HG02870 (cell line): ENCODE data around the gene NRCAM.
A peak's percentile ranks its signal among the peaks of the same experiment; 100 is the strongest.

Experiments used
- ATAC-seq: cut with Tn5 transposase; IDR thresholded peaks from one replicate; pipeline ENCODE4 v1.9.1; 2021; ENCODE audit warnings: mild to moderate bottlenecking, moderate library complexity; ENCODE audit not compliant: unreplicated experiment

The NRCAM gene

DNA sequence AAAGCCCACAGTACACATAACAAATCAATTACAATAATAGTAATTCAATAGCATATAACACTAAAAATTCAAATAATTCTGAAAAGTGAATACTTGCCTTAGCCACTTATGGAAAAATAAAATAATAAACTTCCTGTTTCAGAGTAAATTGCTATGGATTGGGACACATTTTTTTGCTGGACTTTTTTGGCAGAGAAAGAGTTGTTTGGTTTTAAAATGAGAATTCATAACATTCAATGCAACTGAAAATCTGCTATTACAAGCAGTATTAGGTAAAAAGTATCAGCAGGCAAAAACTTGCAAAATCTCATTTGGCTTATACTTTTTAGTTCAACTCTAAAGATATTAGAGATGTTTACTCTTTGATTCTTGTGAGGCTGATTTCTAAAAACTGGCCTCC lies 141.7 kb downstream of the NRCAM start:
- no peak for ATAC-seq

DNA sequence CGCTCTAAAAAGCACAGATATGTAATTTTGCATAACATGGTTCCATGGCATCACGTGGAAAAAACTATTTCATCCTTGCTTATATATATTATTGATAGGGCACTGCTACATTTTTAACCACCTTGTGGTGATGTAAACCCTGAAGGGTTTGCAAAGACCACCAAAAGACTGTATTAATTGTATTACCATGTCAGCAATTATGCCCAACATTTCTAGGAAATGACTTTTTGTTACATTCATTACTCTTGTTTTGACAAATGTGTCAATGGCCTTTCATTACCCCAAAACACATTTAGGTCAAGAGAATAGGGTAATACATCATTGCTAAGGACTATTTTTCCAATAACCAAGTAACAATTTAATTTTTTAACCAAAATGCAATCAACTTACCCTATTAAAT lies 142.2 kb downstream of the NRCAM start:
- no peak for ATAC-seq

DNA sequence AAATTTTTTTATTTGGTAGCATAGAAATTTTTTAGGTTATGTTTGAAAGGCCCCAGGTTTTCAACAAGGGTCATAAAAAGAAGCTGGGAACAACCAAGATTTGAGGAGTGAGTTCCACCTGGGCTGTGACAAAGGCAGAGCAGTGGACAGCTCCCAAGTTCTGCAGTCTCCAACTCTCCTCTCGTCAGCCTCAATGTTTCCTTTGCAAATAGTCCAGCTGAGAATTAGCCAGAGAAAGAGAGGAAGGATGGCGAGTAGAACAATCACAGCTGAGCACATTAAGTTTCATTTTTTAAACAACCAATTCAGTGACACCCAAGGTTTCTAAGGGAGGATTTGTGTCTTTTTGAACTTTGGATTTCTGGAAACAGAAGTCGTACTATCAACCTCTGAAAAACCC lies 143.2 kb downstream of the NRCAM start:
- ATAC-seq, result no peak

DNA sequence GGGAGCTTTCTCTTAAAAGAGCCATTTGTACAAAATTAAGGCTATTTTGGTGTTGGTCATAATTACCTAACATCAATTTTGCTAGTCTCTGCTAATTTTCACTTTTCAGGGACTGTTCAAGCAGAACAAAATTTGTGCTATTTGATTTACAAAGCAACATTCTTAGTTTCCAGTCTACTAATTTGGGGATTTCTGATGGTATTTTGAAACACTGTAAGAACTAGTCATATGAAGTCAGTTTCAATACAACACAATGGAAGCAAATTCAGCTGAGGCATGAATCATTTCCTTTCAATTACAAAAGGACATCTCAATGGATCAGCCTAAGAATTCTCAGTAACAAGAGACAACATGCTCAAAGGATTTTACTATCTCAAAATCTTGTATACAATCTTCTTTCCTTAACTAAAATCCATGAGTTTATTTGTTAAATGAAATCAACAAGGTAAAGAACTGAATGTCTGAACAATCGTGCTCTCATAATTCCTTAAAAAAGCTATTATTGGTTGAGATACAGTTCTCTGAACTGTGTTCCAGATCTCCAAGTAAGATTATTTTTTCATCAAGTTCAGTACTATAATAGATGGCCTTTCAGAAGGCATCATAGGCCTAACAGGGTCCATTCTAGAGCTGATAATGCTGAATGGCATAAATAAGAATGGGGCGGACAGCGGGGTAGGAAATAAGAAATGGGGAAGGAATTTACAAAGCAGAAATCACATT lies 144.6 kb downstream of the NRCAM start:
- ATAC-seq, result peak; percentile 64

DNA sequence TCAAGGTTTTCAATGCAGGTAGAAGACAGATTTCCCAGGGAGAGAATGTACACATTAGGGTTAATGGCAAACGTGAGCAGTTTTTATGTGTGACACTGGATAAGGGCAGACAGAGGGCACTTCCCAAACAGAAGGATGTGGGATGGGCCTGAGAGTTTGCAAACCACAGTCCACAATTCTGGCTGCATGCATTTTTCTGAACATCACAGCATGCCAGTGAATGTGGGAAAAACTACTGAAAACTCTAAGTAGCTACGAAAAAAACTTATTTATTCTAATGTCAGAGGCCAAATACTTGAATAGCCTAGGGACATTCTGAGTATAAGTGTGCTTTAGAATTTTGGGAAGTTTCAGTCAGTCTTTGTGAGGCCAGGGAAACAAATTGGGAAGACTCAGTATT lies 145.9 kb downstream of the NRCAM start:
- no peak for ATAC-seq

DNA sequence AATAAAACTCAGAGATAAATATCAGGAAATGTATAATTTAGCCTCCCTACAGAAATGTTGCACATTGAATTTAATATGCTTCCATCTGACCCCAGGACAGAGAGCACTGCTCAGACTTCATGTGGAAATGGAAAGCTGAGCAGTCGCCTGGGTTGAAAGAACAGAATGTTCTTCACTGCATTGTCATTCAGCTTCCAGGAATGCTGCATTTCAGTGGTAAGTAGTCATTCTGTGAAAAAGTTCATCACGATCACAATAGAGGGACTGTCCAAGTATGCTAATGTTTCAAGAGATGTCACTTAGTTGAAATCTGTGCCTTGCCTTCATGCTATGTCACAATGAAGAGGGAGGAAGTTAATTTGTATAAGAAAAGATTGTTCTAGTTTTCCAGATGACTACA lies 147.3 kb downstream of the NRCAM start:
- peak; percentile 76 for ATAC-seq

DNA sequence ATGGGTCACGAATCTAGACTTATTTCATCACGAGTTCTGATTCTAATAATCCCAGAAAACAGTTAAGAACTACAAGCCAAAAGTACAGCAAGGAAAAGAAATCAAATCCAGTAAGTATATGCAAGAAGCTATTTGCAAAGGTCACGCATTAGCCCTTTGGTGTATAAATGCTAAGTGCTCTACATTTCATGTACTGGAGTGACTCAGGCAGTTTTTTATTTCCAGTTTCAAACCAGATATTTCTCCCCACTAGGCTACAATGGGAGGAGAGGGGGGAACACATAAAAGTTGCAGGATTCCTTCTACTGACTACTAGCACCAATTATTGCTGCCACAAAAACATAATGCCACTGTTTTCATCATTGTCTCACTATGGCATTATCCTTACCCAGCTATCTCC lies 148.0 kb downstream of the NRCAM start:
- no peak for ATAC-seq

DNA sequence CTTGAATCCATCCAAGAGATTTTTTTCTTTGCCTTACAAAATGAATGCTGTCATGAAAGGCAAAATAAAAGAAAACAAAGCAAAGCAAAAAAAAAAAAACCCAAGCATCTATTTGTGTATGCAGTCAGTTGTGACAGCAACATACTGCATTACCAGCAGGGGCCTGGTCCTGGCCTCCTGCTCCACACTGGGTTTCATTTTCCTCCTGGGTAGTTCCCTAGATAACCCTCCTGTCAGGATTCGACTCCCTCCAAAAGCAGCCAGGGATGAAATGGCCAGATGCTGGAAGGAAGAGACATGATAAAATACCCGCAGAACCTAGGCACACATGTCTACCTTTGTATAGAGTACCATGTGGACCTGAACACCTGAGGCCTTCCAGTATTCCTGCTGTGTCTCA lies 148.6 kb downstream of the NRCAM start:
- no peak for ATAC-seq

DNA sequence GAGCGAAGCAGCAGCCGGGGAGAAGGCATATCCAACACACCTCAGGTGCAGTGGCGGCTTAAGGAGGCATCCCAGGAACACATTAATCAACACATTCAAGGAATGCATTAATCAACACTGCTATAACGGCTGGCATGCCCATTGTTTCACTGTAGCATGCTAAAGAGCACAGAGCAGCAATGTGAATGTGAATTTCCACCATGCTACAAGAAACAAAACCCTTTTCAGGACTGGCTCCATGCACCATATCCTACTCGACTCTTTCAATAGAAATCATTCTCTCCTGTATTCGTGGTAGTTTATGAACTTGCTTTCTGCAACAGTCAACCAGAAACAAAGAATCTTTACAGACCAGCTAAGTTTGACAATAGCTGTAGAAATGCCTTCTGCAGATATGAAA lies 149.0 kb downstream of the NRCAM start:
- ATAC-seq, result no peak

DNA sequence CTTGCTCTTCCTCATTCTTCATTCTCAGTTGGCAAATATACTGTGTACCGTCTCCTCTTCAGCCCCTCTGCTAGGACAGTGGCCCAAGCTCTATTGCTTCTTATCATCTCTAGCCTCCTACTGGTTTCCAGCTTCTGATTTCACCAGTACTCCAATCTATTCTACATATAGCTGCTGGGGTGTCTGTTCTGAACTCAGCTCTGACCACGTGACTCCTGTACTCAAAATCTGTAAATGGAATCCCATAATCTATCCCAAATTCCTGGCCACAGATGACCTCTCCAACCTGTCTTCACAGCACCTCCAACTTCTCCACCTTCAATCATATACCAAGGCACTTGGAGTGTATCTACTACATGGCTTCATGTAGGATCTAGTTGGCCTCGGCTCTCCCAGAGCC lies 152.9 kb downstream of the NRCAM start:
- ATAC-seq, result no peak

DNA sequence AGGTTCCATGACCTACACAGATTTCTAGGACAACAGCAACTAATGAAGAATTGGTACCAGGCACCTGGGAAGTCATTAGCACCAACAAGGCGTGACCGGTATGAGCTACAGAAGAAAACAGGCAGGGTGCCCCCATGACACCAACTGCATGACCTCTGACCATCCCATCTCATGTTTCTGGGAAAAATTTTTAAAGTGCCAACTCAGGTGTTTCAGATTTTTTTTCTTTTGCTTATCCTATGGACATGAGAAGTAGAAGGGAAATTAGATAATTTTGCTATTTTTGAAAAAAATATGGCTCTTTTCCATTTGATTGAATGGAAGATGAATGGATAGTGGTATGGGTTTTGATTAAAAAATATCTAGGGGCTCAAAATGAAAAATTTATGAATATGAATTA lies 154.8 kb downstream of the NRCAM start:
- ATAC-seq, result no peak

DNA sequence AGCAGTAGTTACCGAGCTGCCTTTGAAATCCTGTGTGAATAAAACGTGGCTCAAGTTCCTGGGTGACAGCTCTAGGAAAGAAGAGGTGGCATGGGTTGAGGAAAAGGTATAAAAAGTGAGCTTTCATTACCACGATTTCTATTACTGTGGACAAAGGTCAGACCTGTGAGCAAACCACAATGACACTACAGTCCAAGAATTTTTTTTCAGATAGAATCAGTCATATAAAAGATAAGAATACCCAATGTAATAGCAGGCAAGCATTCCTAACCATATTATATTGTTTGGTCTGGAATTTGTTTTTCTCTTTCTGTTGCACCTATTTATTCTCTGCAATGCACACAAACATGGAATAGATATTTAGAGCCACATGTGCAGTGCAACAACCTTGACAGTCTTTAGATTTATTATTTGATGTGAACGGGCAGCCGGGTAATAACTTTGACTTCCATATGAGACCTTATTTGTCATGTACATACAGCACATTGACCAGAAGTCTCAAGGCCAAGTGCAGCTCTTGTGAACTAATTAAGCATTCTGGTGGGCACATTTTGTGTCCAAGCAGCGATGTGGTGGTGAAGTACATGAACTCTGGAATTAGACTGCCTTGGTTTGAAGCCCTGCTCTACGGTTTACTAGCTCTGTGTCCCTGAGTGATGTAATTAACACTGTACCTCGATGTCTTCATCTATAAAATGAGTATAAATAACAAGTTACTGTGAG lies 156.8 kb downstream of the NRCAM start:
- no peak for ATAC-seq

DNA sequence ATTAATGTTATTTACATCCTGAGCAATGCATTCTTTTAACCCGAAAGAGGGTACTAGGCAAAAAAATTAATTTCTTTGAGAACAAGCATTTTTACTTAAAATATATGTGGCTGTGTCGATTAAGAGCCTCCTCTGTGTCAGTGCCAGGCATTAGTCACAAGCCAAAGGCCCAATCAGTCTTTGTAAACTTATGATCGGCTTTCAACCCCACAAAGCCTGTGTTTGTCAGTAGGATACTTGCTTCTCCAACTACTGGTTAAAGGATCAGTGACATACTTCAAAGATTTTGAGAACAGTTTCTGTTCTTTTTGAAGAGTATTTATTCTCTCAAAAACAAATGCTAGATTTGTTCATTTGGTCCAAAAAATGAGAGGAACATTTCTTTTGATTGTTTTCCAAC lies 159.3 kb downstream of the NRCAM start:
- ATAC-seq, result no peak

DNA sequence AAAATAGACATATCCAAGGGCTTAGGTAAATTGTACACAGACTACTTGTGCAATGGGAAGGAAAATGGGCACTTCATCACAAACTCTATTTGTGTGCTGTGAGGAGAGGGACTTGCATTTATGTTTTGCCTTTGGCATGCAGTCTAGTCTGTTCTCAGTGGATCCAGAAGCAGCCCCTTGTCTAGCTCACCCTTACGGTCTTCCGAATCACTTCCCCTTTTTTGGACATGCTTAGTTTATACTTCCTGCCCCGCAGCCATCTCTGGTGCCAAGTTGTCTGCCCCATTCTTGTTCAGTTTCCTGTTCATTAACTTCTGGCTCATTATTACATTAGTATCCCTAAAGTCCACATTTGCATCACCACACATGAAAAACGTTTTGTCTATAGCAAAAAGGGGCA lies 161.6 kb downstream of the NRCAM start:
- peak; percentile 91 for ATAC-seq

DNA sequence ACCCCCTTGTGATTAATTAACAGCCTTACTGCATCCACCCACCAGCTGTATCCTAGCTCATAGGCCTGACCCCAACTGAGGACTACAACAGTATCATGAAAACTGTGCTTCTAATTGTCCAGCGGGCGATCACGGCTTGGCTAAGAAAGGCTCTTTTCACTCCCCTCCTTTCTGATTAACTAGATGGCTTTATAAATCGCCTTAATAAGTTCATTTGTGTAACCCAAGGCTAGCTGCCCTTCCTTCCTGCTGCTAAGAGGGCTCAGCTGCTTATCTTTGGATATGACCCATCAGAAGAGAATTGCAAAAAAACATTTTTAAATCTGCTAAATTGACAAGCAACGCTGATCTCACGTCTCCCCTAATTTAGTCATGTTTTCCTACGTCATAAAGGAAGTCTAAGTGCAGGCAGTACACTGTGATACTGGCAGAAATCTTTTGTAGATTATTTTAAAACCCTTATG lies 163.1 kb downstream of the NRCAM start:
- ATAC-seq, result no peak

DNA sequence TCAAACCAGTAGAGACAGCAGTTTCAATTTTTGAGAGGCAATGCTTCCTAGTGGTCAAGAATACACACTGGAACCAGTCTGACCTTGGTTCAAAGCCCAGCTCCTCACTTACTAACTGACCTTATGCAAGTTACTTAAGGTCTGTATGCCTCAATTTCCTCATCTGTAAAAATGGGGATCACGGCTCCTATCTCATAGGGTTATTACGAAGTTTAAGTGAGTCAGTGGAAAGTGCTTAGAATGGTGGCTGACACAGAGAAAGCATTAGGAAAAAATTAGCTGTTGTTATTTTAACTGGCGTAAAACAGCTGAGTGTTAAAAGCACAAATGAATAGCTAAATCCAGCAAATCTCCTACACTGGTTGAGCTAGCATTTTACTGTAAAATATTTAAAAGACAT lies 163.7 kb downstream of the NRCAM start:
- no peak for ATAC-seq

DNA sequence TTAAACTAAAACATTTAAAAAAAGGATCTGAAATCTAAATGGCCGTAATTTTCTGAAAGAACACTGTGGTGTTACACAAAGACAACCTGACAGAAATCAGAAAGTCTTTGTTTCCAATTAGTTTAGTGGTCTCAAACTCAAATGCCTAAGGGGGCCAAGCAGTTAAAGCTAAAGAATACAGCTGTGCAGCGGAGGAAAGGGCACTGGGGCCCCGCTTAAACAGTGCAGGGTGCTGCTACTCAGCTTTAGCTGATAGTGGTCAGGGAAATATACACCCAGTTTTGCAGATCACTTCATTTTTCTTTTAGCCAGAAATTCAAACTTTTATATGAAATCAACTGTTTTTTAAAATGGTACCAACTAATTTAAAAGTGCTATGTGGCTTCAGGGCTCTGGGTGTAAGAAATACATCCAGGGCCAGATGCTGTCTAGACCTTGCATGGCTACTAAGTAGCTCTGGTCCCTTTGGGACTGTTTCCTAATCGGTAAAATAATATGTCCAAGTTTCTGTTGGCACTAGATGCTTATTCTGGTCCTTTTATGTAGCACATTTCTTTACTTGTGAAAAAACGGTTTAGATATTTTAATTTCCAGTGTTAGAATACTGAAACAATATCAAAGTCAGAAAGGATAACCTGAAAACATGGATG lies 164.3 kb downstream of the NRCAM start:
- no peak for ATAC-seq

DNA sequence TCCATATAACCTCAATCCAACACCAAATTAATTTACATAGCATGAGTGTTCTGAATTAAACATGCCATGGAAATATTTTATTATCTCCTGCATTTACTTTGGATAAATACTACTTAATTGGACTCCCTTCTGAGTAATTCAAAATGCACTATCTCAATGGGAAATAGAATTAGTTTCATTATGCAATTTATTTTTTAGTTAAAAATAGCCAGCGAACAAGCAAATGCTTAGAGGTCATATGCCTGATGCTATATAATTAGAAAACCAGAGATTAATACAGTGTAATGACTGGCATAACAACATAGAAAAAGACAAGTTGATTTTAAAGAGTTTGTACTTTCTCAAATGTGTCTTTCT lies 165.1 kb downstream of the NRCAM start:
- ATAC-seq, result no peak

DNA sequence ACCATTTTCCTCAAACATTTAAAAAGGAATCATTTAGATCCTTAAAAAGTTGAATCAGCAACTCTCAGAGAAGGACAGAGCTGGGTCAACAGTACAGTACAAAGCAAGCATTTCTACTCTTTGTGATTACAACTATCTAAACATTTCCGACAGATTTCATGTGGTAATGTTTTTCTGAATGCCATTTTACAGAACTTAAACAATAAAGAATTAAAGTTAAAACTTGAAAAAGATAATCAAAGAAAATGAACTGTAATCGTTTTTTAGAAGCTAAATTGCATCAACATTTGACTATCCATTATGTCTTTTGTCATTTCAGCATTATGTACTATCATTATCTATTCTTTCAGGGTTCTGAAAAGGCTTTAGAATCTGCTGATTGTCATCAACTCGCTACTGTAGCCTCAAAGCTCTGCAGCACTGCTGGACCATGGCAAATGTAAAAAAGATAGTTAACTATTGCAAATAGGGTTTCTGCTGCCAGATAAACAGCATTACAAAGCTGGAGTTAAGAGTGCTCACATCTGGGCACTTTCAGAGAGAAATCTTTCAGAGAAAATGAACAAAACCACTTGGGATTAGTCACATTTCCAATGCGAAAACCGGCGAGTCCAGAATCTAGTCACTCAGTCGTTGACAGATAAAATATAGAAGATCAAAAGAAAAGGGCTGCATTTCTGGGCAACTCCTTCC lies 165.6 kb downstream of the NRCAM start:
- ATAC-seq, result no peak

DNA sequence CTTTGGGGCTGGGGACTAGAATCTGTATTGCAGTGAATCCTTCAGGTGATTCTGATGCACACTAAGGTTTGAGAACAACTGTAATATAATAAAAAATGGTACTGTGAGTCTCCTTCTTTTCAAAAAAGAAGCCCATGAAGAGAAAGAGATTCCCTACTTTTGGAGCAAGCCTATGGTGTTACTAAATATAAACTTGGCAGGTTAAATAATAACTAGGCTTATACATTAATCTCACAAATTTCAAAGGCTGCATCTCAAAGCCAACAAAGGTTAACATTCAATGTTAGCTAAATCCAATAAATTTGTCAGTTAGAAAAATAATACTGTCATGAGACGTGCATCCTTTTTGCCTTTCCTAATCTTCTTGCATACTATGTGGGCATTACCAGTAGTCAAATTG lies 166.4 kb downstream of the NRCAM start:
- ATAC-seq, result no peak

DNA sequence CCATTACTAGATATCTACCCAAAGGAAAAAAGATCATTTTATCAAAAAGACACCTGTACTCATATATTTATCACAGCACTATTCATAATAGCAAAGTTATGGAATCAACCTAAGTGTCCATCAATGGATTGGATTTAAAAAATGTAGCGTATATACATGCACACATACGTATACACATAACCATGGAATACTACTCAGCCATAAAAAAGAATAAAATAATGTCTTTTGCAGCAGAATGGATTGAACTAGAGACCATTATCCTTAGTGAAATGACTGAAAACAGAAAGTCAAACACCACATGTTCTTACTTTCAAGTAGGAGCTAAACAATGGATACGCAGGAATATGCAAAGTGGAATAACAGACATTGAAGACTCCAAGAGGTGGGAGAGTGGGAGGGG lies 168.4 kb downstream of the NRCAM start:
- no peak for ATAC-seq
